GM19023 (cell line): ENCODE data around the gene ZNF335.

Source experiments
- ATAC-seq: cut with Tn5 transposase; IDR thresholded peaks from one replicate; pipeline ENCODE4 v1.9.1; 2021; ENCODE audit warnings: mild to moderate bottlenecking, moderate library complexity; ENCODE audit not compliant: unreplicated experiment

Gene ZNF335

DNA sequence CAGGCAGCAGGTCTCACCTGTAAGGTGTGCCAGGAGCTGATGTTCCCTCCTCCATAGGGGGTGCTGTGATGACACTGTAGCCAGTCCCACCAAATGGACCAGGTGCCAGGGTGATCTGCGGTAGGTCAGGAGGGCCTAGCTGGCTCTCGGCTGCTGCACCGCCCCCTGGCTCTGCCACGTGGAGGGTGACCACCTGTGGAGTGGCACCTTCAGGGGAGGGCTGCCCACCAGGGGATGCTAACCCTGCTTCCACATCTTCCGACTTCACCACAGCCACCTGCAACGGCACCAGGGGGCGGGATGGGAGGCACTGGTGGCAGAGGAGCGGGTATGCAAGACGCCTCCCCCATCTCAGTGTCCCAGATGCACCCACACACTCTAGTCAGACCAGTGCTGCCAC lies 18.3 kb downstream of the ZNF335 start:
- no peak for ATAC-seq

DNA sequence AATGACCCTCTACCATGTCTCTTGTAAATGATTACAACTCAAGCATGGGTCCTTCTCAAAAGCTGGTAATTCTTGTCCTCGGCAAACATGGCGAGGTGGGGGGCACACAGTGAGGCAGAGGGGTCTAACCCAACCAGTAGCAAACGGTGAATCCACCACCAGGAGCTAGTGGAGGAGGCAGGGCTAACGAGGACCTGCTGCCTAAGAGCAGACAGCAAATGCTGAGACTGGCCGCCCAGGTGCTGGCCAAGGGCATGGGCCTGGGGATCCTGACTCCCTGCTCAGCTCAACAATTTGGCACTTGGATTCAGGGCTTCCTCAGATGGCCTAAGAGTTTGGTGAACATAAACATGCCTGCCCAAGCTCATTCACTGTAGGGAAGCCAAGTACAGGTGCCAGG lies 19.1 kb downstream of the ZNF335 start:
- no peak for ATAC-seq

DNA sequence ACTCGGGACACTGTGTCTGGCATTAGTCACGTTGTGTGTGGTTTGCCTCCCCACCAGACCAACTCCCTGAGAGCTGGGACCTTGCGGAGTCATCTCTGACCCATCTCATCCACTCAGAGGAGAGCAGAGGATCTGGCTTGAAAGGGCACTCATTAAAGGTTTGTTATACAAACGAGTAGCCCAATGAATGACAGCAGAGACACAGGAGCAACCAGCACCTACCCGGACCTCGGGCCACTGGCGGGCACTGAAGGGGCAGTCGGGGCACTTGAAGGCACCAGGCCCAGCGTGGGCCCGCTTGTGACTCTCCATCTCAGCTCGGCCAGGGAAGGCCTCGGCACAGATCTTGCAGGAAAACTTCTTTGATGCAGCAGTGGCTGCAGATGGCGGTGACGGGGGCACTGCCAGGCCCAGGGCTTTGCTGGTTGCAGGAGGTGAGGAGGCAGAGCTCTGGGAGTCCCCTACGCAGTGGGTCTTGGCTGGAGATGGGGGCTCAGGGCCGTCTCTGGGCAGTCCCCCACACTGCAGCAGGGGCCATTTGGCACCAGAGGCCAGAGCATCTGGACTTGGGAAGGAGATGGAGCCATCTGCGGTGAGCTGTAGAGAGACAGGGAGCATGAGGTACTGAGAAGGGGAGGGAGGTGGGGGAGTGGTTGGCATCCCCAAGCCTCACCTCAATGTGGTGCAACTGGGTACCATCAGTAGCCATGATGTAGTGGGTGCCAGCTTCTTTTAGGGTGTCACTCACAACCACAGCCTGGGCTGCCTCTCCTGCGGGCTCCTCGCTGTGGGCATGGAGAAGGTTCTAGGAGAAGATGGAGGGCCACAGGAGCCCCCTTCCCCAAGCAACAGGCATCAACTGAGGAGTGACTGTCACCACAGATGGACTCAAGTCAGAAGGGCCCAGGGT lies 19.8 kb downstream of the ZNF335 start:
- no peak for ATAC-seq

DNA sequence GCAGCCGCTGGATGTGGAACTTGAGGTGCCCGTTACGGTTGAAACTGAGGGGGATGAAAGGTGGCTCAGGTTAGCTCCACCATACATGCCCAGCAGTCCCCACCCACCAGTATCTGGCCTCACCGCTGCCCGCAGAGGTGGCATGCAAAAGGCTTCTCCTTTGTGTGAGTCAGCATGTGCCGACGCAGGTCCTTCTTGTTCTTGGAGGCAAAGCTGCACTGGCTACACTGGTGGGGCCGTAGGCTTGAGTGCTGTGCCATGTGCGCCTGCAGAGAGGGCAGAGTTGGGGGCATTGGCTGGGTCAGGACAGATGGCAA lies 21.7 kb downstream of the ZNF335 start:
- no peak for ATAC-seq

DNA sequence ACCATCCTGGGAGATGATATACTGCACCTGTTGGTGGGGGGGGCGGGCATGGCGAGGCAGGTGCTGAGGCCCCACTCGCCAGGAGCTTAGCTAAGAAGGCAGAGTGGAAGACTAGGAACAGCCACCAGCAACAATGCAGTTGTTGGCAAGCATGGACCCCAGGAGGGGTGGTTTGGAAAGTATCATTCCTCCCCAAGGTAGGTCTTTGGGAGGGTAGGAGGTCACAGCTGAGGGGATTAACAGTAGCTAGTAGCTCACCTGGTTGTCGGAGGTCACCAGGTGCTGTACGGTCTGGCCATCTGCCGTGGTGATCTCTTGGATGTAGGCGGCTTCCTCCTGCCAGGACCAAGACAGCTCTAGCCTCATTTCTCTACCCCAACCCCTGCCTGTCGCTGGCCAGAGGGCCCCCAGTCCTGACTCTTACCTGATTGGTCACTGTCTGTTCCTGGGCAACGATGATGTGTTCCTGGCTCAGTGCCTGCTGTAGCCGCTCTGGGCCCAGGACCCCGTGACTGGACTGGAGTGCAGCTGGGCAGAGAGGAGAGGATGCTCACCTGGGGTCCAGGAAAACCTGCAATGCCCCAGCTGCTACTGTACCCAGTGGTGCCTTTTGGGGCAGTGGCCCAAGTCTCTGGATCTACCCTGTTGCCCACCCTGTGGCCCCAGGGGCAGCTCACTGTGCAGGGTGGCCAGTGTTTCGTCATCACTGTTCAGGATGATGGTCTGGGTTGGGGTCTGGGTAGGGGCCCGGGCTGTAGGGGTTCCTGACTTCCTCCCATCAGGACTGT lies 22.3 kb downstream of the ZNF335 start:
- ATAC-seq: no peak

DNA sequence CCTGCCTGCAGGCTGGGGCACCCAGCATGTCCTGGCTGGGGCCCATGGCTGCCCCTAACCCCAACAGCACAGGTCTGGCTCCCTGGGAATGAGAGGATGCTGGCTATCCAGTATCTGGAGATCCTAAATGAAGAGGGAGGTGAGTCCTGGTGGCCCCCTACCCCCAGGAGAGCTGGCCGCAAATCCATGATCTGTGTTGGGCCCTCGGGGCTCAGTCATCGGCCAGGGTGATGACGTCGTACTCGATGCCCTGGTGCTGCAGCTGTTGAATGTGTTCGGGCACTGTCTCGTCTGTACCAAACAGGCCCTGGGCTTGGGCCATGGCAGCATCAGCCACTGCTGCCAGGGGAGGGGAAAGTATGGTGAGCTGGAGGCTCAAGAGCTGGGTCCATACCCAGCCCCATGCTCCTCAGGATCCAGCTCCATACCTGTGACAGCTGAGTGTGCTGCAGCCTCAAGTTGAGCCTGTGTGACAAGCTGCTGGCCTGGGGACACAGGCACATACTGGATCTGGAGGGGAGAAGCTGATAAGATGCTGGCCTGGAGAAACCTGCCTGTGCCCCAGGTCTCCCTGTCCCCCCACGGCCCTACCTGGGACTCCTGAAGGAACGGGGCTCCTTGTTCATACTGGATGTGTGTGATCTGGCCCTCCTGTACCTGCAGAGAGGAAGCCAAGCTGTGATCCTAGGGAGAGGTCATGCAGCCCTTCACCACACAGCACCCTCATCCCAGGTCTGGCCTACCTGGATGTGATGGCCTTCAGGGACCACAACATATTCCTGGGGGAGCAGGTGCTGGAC lies 23.1 kb downstream of the ZNF335 start:
- ATAC-seq: no peak

DNA sequence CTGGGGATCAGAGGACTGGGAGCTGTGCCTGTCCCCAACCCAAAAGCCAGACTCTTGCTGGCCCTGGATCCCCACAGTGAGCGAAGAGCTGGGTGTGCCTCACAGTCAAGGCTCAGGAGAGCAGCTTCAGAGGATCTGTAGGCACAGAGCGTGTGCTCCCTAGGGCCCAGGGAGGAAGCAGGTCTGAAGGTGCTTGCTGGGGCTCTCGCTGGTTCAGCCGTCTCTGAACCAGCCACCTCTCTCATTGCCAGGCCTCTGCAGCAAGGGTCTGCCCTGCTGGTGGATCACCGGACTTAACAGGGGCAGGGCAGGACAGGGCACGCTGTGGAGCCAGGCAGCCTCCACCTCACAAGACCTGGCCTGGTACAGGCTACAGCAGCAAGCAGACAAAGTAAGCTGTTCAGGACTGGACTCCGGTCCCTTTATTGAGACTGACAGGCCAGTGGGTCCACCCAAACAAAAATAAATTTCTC lies 23.7 kb downstream of the ZNF335 start:
- ATAC-seq: no peak

DNA sequence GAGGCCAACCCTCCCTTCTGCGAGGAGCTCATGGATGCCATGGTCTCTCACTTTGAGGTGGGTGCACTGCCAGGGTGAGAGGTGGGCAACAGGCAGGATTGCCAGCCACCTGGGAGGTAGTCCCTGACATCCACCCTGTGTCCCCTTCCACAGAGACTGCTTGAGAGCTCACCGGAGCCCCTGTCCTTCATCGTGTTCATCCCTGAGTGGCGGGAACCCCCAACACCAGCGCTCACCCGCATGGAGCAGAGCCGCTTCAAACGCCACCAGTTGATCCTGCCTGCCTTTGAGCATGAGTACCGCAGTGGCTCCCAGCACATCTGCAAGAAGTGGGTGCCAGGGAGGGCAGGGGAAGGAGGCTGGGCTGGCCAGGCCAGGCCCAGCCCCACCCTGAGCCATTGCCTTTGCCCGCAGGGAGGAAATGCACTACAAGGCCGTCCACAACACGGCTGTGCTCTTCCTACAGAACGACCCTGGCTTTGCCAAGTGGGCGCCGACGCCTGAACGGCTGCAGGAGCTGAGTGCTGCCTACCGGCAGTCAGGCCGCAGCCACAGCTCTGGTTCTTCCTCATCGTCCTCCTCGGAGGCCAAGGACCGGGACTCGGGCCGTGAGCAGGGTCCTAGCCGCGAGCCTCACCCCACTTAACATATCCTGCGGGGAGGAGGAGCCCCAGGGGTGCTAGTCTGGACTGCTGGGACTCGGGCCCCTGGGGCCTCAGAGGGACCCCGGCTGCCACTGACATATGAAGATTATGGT lies 24.7 kb downstream of the ZNF335 start:
- ATAC-seq: no peak

DNA sequence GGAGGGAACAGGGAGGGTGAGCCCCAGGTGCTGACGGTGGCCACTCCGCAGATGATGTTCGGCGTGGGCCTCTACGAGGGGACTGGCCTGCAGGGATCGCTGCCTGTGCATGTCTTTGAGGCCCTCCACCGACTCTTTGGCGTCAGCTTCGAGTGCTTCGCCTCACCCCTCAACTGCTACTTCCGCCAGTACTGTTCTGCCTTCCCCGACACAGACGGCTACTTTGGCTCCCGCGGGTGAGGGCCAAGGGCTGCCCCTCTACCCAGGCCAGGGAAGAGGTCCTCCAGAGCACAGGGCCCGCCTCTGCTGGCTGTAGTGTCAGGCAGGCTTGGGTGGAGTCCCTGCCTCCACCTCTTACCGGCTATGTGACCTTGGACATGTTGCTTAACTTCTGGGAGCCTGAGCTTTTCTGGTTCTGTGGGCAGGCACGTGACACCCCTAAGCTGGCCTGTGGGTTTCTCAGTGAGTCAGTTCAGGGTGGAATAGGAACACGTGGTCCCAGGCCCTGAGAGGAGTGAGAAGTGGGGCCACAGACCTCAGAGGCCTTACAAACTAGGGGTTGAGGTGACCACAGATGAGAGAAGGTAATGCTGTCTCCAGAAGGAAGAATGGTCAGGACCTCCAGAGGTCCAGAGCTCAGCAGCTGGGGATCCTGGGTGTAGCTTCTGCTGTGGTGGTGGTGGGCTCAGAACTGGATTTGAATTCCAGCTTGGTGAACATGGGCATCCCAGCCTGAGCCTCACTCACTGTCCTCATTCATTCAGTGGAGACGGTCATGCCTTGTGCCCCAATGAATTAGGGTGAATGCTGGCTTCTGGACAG lies 25.6 kb downstream of the ZNF335 start:
- ATAC-seq: no peak

DNA sequence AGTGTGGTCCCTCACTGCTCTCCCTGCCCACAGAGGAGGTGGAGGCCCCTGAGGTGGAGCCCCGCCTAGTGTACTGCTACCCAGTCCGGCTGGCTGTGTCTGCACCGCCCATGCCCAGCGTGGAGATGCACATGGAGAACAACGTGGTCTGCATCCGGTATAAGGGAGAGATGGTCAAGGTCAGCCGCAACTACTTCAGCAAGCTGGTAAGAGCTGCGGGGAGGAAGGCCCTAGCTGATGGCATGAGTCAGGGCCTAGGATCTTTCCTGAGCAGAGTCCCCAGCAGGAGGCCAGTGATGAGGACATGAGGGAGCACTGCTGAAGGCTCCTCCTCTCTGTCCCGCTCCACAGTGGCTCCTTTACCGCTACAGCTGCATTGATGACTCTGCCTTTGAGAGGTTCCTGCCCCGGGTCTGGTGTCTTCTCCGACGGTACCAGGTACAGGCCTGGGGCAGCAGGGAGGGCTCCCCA lies 26.3 kb downstream of the ZNF335 start:
- no peak for ATAC-seq

DNA sequence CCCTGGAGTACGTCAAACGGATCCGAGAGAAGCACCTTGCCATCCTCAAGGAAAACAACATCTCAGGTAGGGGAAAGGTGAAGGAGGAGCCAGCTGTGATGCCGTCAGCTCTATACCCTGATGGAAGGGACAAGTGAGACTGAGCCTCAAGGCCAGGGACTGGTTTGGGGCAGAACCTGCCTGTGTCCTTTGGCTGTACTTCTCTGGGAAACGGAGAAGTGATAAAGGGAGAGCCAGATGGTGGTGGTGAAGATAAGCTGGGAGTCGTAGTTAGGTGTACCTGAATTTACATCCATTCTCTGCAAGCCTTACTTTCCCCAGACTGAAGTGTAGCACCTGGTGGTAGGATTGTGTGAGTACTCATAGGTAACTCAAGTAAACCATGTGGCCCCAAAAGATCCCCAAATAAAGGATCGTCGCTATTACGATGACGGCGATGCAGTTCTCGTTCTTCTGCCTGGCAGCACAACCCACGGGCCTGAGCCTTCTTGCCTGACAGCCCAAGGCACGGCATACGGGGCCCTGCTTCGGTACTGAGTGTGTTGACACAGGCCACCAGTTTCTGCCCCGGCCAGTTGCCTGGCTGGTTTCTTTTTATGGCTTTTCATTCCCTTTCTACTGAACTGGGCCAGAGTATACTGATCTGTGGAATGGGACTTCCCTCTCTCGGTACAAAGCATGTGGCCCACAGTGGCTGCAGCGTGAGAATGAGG lies 26.9 kb downstream of the ZNF335 start:
- no peak for ATAC-seq

DNA sequence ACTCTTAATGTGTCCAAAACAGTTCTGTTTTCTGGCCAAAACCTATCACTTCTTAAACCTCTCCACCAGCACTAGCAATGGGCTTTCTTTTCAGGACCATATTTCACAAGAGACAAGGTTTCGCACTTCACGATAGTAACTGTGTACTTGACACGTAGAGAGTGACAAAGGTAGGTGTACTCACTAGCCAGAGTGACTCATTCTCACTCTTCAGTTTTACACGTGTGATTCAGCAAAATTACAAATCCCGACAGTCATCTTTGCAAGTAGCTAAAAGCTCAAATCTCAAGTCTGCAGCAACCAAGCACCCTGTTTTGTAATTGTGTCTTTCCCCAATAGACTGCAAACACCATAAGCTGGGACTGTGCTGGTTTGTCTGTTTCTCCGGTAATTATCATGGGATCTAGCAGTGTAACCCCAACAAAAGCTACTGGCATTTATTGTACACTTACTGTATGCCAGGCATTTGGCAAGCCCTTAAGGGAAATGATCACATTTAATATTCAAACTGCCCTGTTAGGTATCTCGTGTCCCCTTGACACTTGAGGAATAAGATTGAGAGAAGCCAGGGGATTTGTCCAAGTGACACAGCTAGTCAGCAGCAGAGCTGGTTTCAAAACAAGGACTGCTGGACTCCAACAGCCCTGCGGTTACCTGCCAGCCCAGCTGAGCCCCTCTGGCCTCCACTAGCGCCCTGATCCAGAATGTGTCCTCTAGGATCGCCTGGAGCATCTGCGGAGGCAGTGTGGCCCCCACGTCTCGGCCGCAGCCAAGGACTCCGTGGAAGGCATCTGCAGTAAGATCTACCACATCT lies 27.6 kb downstream of the ZNF335 start:
- ATAC-seq: no peak

DNA sequence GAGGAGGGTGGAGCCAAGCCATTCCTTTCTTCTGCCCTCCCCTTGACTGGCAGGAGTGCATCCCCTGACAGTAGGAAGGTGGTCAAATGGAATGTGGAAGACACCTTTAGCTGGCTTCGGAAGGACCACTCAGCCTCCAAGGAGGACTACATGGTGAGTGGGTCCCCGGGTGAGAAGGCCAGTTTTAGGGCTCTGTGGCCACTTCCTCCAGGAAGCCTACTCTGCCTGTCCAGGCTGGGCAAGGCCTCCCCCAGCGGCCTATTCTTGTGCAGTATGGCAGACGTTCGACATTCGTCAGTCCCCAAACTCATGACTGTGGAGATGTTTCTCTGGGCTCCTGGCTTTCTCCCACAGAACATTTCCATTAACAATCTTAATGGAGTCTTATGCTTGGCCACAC lies 28.4 kb downstream of the ZNF335 start:
- no peak for ATAC-seq

DNA sequence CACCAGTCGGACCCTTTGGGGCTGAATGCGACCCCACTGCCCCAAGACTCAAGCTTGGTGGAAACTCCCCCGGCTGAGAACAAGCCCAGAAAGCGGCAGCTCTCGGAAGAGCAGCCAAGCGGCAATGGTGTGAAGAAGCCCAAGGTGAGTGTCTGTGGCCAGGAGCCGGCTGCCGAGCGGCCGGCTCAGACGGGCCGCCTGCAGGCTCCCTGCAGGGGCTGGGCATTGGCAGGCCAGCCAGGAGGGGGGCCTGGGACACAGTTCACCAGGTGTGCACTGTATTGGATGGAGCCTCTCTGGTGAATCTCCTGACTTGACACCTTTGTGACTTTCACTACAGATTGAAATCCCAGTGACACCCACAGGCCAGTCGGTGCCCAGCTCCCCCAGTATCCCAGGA lies 31.5 kb downstream of the ZNF335 start:
- ATAC-seq: no peak

DNA sequence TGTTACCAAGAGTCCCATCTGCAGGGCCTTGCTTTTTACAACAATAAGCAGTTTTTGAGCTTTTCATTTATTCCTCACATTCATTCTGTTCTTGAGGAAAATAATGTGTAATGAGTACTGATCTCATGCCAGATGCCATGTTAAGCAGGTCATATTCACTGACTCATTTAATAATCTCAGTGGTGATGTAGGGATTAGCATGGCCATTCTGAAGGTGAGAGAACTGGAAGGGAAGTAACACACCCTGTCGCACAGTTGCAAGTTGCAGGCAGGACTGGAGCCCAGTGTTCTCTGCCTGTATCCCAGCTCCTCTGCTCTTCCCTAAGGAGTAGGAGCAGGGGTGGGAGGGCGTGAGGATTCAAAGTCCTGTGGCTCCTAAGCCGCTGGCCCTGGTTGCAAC lies 31.9 kb downstream of the ZNF335 start:
- ATAC-seq: no peak

DNA sequence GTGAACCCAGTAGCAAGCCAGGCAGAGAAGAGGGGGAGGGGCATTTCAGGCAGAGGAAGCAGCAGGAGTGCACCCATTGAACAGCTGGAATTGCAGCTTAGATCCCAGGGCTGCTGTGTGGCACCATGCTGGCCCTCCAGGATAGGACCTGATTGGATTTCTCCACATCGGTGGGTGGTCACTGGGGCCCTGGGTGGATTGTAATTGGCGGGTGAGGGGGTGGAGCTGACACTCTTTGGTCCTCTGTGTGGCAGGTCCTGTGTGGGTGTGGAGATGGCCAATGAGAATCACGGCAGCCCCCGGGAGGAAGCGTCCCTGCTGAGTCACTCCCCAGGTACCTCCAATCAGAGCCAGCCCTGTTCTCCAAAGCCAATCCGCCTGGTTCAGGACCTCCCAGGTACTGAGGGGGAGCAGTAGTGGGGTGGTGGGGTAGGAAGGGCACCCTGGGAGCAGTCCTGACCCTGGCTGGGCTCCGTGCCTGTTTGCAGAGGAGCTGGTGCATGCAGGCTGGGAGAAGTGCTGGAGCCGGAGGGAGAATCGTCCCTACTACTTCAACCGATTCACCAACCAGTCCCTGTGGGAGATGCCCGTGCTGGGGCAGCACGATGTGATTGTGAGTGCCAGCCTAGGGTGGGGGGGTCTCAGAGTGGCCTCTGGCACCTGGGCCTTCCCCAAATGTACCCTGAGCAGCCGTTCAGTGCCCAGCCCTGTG lies 33.1 kb downstream of the ZNF335 start:
- no peak for ATAC-seq

DNA sequence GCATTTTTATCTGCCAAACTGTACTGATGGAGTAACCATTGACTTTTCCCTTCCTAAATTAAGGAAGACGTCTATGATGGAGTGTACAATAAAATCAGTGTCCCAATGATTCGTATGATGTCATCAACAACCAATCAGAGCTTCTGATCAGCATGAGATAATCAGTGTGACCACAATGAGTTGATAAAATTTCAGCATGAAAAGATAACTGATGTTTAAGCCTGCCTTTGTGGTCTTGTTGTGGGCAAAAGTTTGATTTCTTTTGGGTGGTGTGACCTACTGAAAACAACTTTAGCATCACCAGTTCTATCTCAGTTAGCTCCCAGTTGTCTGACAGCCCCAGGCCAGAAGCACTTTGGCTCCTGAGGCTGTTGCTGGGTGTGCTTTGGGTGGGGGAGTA lies 34.2 kb downstream of the ZNF335 start:
- no peak for ATAC-seq
